Activated T-helper 1 cell treated with Interleukin-2 at 50 U/mL for 16 hours (primary cell): ENCODE data around the gene CLDN34.

Source experiments
- DNase-seq: peaks from one replicate; pipeline ENCODE4 v3.0.0-alpha.2; 2020; ENCODE audit warnings: low read depth

Gene CLDN34, protein sequence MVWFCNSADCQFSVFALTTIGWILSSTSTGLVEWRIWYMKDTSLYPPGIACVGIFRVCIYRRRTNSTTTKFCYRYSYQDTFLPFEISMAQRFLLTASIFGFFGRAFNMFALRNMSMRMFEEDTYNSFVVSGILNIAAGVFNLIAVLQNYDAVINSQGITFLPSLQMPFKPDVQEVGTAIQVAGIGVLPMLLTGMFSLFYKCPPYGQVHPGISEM

DNA sequence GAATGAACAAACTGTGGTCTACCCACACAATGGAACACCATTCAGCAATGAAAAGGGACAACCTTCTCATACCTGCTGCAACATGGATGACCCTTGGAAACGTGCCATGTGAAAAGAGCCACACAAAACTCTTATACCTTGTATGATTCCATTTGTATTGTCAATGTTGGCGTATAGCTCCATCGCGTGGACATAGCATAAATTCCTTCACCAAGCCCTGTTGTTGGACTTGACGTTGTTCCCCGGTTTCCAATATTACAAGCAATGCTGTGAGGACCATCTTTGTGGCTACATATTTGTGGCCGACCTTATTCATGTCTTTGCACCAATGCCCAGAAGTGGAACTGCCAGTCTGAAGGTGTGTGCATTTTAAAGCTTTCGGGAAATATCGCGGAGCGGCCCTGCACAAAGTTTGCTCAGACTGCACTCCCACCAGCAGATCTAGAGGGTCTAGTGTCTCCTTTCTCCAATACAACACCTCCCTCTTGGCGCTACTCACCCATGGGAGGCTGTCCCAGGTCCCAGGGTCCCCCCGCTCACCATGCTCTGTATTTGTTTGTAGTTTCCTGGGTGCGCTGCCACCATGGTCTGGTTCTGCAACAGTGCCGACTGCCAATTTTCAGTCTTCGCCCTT lies at the start of gene CLDN34:
Gene CLDN34 (plus strand): TSS at position 584 of the 634 bp plus-strand sequence. CDS start 0 bp downstream, at position 584.
- DNase-seq, result no peak

DNA sequence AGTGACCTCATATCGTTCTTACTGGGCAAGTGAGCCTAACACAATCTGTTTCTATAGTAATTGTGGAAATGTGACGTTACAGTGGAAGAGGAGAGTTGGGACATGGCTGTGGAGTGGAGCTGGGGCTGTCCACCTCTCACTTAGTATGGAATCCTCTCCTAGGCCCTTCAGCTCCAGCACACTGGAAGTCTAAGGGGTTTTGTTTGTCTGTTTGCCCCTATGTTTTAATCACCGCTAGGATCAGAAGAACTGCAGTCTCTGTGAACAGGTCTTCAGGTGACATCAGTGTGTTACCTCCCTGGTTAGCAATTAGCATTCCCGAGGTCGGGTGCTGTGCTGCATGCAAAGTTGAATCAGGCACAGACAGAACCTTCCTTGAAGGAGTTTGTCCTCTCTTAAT lies 49.3 kb upstream of the CLDN34 start:
- no peak for DNase-seq

DNA sequence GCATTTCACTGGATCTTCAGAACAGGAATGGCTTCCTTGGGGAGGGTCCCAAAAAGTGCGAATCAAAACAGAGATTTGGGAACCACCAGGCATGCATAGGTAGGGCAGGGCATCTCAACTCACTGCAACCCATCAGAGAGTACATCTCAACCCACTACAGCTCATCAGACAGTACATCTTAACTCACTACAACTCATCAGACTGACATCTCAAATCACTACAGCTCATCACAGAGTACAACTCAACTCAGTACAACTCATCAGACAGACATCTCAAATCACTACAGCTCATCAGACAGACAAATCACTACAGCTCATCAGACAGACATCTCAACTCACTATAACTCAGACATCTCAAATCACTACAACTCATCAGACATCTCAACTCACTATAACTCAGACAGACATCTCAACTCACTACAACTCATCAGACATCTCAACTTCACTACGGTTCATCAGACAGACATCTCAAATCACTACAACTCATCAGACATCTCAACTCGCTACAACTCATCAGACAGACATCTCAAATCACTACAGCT lies 47.5 kb upstream of the CLDN34 start:
- DNase-seq, result no peak

DNA sequence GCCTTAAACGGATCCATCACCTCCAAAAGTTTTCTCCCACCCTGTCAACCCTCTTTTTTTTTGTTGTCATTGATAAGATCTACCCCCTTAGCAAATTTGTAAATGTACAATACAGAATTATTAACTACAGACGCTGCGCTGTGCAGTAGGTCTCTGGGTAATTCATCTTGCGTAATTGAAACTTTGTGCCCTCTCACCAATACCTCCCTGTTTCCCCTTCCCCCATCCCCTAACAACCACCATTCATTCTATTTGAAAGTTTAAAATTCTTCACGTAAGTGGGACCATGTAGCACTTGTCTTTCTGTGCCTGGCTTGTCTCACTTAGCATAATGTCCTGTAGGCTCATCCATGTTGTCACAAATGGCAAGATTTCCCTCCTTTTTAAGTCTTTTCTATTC lies 45.8 kb upstream of the CLDN34 start:
- DNase-seq, result no peak

DNA sequence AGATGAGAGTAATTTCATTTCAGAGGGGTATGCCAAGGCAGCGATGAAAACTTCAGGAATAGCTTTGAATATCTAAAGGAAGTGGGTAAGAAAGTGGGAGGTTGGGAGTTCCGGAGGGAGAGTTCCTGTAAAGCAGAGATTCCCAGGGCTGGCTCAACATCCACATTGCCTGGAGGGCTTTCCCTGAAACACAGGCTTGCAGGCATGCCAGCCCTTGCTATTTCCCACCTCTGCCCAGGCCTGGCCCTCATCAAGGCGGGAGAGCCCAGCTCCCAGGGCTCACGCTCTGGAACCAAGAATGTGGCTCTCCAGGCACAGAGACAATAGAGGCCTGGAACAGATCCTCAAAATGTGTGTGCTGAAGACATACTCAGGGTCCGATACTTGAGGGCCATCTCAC lies 43.8 kb upstream of the CLDN34 start:
- no peak for DNase-seq

DNA sequence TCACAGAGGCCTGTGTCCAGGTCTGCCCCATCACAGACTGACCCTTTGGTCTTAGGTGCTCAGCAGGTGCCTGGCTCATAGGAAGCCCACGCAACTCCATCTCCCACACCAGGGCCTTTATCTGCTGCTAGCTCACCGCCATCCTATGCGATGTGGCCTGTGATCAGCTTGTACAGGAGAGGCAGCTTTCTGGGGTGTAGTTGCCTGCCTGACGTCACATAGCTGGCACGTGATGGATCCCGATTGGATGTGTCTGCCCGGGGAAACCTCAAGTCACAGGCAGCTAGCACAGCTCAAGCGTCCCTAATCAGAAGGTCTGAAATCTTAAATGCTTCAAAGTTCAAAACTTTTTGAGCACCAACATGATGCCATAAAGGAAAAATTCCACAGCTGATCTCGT lies 41.2 kb upstream of the CLDN34 start:
- no peak for DNase-seq

DNA sequence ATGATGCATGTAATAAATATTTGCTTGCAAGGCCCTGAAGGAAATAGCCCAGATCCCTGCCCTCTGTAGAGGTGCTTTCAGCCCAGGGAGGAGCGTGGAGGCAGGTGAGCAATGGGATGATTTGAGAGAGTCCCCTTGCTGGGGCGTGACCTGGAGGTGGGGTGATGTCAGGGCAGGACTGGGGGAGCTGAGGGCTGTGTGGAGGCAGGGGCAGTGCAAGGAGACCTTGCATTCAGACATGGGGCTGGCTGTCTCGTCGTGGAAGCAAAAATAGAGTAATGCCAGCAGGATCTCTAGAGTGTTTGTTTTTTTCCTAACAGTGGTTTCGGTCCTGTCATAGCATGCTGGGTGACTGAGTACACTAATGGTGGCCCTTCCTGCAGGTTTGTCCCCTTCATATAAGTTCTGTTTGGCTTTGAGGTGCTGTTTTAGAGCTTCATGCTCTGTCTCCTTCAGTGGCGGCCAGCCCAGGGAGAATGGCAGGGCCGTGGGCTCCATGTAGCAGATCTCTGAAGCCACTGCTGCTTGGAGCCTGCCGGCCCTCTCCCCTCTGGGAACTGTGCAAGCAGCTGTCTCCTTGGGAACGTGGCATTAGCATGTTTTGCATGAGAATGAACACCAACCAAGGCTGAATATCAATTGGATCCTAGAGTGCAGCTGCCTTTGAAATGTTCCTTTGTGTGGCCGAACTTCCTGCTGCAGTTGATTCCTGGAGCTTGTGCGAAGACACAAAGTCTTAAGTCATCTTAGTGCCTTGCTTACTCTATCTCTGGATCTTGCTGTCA lies 39.3 kb upstream of the CLDN34 start:
- DNase-seq, result no peak

DNA sequence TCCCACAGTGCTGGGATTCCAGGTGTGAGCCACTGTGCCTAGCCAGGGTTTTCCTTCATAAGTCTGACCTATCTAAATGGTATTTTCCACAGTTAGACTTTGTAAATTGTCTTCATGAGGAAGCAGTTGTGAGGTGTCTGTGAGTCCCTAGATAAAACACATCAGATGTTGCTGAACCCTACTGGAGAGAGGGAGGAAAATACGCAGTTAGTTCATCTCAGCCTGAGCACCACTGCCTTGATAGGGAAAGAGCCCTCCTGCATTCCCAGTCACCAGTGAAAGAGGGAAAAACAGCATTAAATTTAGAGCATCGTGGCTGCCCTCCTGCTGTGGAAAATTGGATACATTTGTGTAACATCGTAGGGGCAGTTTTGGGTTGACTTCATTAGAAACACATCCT lies 31.7 kb upstream of the CLDN34 start:
- DNase-seq, result no peak

DNA sequence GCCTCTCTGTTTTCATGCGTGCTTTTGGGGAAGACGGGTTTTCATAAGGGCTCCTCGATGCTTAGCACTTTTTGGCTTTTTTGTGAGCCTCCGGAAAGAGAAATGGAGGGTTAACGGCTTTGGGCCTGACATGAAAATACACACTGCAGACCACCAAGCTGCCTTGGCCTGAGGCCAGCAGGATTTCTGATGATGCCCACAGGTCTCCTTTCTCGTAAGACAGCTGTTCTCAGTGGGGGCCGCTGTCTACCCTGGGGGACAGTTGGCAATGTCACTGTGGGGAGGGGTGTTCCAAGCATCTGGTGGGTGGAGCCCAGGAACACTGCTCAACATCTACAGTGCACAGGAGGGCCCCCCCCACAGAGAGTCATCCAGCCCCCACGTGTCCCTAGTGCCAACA lies 29.4 kb upstream of the CLDN34 start:
- DNase-seq, result no peak

DNA sequence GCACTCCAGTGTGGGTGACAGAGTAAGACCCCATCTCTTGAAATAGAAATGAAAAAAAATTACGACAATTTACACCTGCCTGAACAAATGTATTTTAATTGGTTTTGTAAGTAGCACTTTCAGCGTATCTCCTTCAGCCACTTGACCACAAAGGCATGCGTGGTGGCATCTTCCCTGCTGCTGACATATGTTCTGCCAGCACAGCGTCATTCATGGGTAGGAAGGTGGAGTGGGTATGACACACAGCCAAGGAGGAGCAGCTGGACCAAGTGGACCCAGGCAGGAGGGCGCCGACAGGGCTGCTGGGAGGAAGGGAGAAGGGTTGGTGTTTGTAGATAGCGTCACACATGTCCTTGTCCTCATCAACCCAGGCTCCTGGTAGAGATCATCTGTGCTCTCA lies 28.6 kb upstream of the CLDN34 start:
- no peak for DNase-seq

DNA sequence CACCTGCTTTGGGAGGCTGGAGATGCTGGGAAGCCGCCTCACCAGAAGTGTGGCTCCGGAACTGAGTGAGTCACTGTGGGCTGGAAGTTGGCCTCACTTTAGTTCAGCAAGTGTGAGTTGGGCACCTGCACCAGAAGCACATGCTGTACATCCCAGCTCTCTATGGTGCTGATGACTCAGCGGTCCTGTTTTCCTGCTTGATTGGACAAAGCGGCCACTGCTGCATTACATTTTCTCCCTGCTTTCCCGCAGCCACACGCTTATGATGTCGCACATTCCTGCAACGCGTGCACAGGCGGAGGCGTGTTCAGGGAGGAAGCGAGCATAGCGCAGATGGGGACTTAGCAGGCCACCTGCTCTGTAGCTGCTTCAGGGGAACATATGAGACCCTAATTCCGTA lies 26.7 kb upstream of the CLDN34 start:
- DNase-seq, result no peak

DNA sequence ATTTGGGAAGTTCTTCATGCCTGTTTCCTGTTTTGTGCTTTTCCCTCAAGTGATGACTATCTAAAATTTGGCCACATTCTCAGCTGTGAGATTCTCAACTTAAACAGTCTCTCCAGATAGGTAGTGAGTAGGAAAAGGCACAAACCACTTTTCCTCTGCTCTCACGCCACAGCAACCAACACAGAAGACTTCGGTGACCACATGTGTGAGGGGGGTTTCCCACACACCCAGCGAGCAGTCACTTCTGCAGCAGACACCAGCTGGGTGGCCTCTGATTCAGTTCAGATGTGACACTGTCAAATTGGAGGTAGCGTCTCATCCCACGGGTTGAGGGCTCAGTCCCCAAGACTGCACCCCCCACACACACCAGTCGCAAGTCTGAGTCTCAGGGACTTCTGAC lies 25.1 kb upstream of the CLDN34 start:
- DNase-seq, result no peak

DNA sequence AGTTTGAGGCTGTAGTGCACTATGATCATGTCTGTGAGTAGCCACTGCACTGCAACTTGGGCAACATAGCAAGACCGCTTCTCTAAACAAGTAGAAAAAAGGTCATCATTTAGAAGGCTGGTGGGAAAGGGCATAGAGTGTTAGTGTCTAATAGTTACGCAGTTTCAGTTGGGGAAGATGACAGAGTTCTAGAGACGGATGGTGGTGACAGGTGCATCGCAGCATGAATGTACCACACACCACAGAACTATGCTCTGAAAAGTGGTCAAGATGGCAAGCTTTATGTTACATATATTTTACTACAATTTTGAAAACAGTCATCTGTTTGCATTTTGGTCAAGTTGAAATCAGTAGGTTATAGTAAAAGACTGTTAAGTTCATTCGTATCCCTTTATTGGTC lies 23.7 kb upstream of the CLDN34 start:
- no peak for DNase-seq

DNA sequence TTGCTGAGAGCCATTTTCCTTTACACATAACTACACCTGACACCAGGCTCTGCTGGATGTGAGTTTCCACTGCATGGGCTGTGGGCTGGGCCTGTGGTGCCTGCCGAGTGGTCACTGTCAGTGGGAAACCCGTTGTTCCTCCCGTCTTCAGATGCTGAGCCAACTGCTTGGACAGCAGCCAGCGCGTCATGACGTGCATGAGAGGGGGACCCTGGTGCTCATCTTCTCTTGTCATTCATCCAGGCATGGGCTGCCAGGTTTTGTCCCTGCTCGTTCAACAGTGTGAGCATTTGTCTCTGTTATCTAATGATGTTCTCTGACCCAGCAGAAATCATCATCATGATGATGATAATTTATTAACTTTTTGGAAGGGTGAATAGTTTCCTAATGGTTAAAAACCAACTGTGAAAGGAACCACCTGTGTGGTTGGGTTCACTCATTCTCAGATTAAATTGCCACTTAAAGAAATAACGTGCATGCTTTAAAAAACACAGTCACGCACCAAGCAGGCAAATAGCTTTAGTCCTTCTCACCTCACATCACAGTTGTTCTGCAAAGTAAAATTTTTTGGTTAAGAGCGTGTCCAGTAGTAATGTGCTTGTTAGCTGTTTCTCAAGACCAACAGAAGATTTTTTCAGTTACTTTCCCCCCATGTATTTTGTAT lies 19.9 kb upstream of the CLDN34 start:
- no peak for DNase-seq

DNA sequence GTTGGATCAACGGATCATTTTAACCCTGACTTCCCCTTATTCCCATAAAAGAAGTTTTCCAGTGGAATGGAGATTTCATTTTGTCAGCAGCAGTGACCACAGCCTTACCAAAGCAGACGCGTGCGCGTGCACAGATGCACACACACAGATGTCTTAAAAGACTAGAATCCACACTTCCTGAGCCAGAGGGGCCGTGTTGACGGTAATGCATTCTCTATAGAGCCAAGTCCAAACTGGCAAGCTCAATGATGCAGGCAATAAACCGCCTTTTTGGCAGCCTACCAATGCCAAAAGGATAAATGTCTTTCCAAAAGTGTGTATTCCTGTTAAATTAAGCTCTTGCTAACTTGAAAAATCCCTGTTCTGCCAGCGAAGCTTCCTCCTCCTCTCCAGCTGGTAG lies 18.8 kb upstream of the CLDN34 start:
- no peak for DNase-seq

DNA sequence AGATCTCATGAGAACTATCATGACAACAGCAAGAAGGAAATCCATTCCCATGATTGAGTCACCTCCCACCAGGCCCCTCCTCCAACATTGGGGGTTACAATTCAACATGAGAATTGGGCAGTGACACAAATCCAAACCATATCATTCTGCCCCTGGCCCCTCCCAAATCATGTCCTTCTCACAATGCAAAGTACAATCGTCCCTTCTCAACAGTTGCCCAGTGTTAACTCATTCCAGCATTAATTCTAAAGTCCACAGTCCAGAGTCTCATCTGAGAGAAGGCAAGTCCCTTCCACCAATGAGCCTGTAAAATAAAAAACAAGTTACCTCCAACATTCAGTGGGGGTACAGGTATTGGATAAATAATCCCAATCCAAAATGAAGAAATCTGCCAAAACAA lies 14.9 kb upstream of the CLDN34 start:
- DNase-seq, result no peak

DNA sequence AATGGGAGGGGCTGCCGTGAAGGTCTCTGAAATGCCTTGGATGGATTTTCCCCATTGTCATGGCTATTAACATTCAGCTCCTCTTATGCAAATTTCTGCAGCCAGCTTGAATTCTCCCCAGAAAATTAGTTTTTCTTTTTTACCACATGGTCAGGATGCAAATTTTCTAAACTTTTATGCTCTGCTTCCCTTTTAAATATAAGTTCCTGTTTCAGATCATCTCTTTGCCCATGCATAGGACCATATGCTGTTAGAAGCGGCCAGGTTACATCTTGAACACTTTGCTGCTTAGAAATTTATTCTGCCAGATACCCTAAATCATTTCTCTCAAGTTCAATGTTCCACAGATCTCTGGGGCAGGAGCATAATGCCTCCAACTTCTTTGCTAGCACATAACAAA lies 13.8 kb upstream of the CLDN34 start:
- DNase-seq, result no peak

DNA sequence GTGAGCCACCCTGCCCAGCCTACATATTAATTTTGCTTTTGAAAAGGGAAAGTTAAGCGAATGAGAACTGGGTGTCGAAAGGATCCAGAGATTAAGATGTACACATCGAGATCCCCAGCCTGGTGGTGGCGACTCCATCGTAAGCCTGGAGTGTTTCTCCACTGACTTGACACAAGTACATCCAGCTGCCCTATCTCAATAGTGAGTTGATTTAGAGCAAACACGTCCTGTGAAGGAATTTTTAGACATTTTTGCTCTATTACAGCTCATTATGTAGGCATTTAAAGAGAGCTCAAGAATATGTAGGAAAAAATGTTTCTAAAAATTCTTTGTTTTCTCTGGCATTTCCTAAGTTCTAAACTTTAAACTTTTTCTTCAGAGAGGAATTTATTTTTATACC lies 11.7 kb upstream of the CLDN34 start:
- no peak for DNase-seq

DNA sequence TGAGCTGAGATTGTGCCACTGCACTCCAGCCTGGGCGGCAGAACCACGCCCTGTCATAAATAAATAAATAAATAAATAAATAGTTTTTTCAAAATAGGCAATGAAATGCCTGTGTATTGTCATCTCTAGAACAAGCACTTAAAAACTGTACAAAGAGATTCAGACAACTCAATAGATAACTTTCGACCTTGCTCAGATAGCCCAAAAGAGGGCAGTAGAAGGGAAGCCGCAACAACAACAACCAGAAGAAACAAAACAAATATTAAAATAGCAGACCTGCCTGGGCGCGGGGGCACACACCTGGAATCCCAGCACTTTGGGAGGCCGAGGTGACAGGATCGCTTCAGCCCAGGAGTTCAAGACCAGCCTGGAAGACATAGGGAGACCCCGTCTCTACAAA lies 9.4 kb upstream of the CLDN34 start:
- no peak for DNase-seq

DNA sequence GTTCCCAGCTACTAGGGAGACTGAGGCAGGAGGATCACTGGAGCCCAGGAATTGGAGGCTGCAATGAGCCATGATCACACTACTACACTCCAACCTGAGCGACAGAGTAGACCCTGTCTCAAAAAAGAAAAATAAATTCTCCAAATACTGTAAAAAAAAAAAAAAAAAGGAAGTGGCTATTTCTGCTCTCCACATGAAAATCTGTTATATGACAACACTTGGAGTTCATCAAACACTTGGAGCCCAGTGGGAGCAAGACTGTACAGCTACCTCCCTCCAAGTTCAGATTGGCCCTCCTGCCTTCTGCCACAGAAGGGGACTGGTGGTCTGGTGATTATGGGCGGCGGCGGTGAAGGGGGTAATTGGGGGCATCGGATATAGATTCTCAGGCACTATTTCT lies 9.0 kb upstream of the CLDN34 start:
- no peak for DNase-seq

DNA sequence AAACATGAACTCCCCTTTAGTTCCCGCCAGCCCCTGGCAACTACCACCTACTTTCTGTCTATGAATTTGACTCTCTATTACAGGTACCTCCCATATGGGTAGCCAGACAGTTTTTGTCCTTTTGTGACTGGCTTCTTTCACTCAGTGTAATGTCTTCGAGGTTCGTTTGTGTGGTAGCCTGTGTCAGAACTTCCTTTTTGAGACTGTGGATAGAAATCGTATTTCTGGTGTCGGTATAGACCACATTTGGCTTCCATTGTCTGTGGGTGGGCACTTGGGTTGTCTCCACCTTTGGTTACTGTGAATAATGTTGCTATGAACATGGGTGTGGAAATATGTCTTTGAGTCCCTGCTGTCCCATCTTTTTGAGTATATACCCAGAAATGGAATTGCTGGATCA lies 5.4 kb upstream of the CLDN34 start:
- no peak for DNase-seq

DNA sequence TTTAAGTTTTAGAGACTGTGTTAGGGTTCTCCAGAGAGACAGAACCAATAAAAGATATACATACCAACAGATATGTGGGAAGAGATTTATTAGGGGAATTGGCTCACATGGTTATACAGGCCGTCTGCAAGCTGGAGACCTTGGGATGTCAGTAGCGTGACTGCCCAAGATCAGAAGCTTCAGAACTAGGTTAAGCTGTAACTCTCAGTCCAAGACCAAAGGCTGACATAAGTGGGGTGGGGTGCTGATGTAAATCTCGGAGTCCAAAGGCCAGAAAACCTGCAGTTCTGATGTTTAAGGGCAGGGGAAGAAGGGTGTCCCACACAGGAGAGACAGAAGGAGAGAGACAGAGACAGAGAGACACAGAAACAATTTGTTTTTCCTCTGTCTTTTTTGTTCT lies 10.5 kb downstream of the CLDN34 start:
- DNase-seq, result no peak

DNA sequence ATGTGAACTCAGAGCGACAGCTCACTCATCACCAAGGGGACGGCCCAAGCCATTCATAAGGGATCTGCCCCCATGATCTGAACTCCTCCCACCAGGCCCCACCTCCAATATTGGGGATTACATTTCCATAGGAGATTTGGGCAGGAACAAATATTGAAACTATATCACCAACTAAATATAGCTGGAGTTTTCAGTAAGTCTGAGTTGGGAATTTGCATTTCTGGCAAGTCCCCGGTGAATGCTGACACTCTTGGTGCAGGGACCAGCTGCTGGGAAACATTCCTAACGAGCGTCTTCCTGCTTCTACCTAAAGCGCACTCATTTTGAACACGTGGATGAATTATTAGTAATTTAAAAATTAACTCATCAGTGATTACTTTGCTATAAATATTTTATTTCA lies 13.2 kb downstream of the CLDN34 start:
- no peak for DNase-seq
